A673 (cell line): ENCODE data around the gene PTPN14. TPM values are rescaled to one million over a fixed set of nuclear protein-coding genes. Genes with fewer than 3 reads are reported as not detected.

Experiments
- BruUV-seq: library from RNA; stranded (reverse); fragments of 400-500 nt; replicated peaks from 2 replicates; lab custom pipeline; 2021; lab: Mats Ljungman, UMichigan
- CTCF ChIA-PET: fragments of 300-600 bp; sonication (Branson Sonifier 250); formaldehyde crosslinking; loops from one replicate; lab custom pipeline; 2022; ENCODE audit warnings: antibody characterized with exemption; lab: Charles Lee
- POLR2A ChIA-PET: fragments of 300-600 bp; sonication (Branson Sonifier 250); formaldehyde crosslinking; loops from one replicate; lab custom pipeline; 2022; ENCODE audit warnings: antibody characterized with exemption; ENCODE audit not compliant: low non-redundant PET; lab: Charles Lee
- DNase-seq: peaks from one replicate; pipeline ENCODE4 v3.0.0-alpha.2; 2015; ENCODE audit warnings: low spot score
- H3K27ac ChIP-seq: fragments of 200-600 bp; sonication (generic); 2 replicates; pipeline ENCODE4 v1.5.1; 2016; ENCODE audit warnings: mixed run types, low read depth, mild to moderate bottlenecking, mixed read lengths, antibody characterized with exemption, low read length; ENCODE audit not compliant: poor library complexity, severe bottlenecking
- H3K27me3 ChIP-seq: fragments of 200-600 bp; sonication (generic); replicated peaks from 2 replicates; pipeline ENCODE4 v1.6.1; 2017; ENCODE audit warnings: mixed run types, low read depth, mild to moderate bottlenecking, mixed read lengths, antibody characterized with exemption, low read length; ENCODE audit not compliant: insufficient read depth, poor library complexity
- H3K36me3 ChIP-seq: fragments of 200-600 bp; sonication (generic); 2 replicates; pipeline ENCODE4 v1.6.1; 2016; ENCODE audit warnings: mixed run types, mild to moderate bottlenecking, mixed read lengths, antibody characterized with exemption, low read length; ENCODE audit not compliant: insufficient read depth, poor library complexity, severe bottlenecking
- H3K4me1 ChIP-seq: fragments of 200-600 bp; sonication (generic); 2 replicates; pipeline ENCODE4 v1.6.1; 2017; ENCODE audit warnings: mixed run types, mild to moderate bottlenecking, mixed read lengths, antibody characterized with exemption, low read length; ENCODE audit not compliant: insufficient read depth, poor library complexity, severe bottlenecking
- H3K4me3 ChIP-seq: fragments of 200-600 bp; sonication (generic); 2 replicates; pipeline ENCODE4 v1.5.1; 2016; ENCODE audit warnings: low read depth, mixed run types, mild to moderate bottlenecking, mixed read lengths, low read length; ENCODE audit not compliant: poor library complexity, severe bottlenecking
- H3K9me3 ChIP-seq: fragments of 200-600 bp; sonication (generic); 2 replicates; pipeline ENCODE4 v1.6.1; 2016; ENCODE audit warnings: mixed run types, low read depth, mild to moderate bottlenecking, mixed read lengths, antibody characterized with exemption, low read length; ENCODE audit not compliant: poor library complexity, severe bottlenecking
- EZH2 ChIP-seq: fragments of 200-600 bp; sonication (generic); IDR thresholded peaks from 2 replicates; pipeline ENCODE4 v1.6.1; 2017; ENCODE audit warnings: borderline replicate concordance, low read depth, mild to moderate bottlenecking, mixed read lengths, antibody characterized with exemption, low read length; ENCODE audit not compliant: poor library complexity, severe bottlenecking
- intact Hi-C: fragments of 100-400 bp; cut with micrococcal nuclease; formaldehyde crosslinking; loops from one replicate; pipeline ENCODE4 v1.10.0; 2022; ENCODE audit not compliant: unreplicated experiment
- total RNA-seq: library from RNA; stranded (reverse); gene quantifications from 2 replicates; pipeline ENCODE4 v1.2.3, GENCODE V29; 2021
- TF ChIP-seq, protein P1 (sequence below): fragments of 300-800, 200-600 bp; sonication (generic); conservative IDR thresholded peaks from 2 replicates; pipeline ENCODE4 v1.5.1; 2017; ENCODE audit warnings: low read depth, mild to moderate bottlenecking, antibody characterized with exemption, low read length, moderate library complexity, mixed read lengths

Gene PTPN14
- total RNA-seq, 1 experiment from 2014 or later: 114 TPM

DNA sequence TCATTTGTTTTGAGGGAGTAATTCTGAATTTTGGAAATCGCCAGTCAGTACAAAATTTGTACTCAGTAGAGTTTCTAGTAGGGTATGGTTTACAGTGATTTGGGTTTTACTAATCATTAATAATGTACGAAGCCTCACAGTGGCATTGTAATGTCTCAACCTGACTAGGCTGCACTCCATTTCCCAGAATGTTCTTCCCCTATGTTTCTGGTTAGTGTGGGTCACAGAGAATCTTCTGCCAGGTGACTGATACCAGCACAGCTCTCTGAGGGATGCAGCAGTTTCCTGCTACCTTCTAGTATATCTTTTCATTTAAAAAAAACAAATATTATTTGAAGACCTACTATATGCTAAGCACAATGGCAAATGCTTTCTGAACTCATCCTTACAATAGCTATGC lies 112.9 kb downstream of the PTPN14 start:
- intact Hi-C loops: no loop called here
- BruUV-seq: no TSS peak
- H3K4me3 ChIP-seq: no peak overlapping the region
- TF ChIP-seq, protein P1, sequence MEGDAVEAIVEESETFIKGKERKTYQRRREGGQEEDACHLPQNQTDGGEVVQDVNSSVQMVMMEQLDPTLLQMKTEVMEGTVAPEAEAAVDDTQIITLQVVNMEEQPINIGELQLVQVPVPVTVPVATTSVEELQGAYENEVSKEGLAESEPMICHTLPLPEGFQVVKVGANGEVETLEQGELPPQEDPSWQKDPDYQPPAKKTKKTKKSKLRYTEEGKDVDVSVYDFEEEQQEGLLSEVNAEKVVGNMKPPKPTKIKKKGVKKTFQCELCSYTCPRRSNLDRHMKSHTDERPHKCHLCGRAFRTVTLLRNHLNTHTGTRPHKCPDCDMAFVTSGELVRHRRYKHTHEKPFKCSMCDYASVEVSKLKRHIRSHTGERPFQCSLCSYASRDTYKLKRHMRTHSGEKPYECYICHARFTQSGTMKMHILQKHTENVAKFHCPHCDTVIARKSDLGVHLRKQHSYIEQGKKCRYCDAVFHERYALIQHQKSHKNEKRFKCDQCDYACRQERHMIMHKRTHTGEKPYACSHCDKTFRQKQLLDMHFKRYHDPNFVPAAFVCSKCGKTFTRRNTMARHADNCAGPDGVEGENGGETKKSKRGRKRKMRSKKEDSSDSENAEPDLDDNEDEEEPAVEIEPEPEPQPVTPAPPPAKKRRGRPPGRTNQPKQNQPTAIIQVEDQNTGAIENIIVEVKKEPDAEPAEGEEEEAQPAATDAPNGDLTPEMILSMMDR: no peak
- no peak for TF ChIP-seq EZH2
- peak overlapping the region; percentile 86 for H3K27ac ChIP-seq
- H3K27me3 ChIP-seq: no peaks in the 10 kb centered on the region
- CTCF ChIA-PET: no interaction called here
- no peaks in the 10 kb centered on the region for H3K9me3 ChIP-seq
- no peaks in the 10 kb centered on the region for H3K36me3 ChIP-seq
- DNase-seq: no peak
- H3K4me1 ChIP-seq: peaks cover 75% of the 10 kb centered on the region
- POLR2A ChIA-PET: interaction anchor here (0.6 kb wide), 1 partner anchor 17 kb away, joined by 5 read pairs; no protein-coding TSS in a partner anchor

- no peaks in the 10 kb centered on the region for H3K27me3 ChIP-seq
- peaks cover 75% of the 10 kb centered on the region for H3K4me1 ChIP-seq
- TF ChIP-seq EZH2: no peak
- TF ChIP-seq, protein P1: no peak
- peak overlapping the region; percentile 86 for H3K27ac ChIP-seq
- BruUV-seq: no TSS peak
- H3K9me3 ChIP-seq: no peaks in the 10 kb centered on the region
- intact Hi-C loops: no loop called here
- ChIA-PET CTCF (no interaction called here), POLR2A (no interaction called here)
- no peak for DNase-seq
- H3K36me3 ChIP-seq: no peaks in the 10 kb centered on the region
- no peak overlapping the region for H3K4me3 ChIP-seq
Measured at GRCh38 chr1:214438075-214438474, 113.3 kb downstream of the PTPN14 start.

- no peak for DNase-seq
- no peaks in the 10 kb centered on the region for H3K27me3 ChIP-seq
- H3K4me3 ChIP-seq: no peak overlapping the region
- TF ChIP-seq EZH2: no peak
- TF ChIP-seq, protein P1: no peak
- intact Hi-C loops: no loop called here
- CTCF ChIA-PET: no interaction called here
- no peak overlapping the region for H3K27ac ChIP-seq
- POLR2A ChIA-PET: no interaction called here
- no peaks in the 10 kb centered on the region for H3K9me3 ChIP-seq
- no peaks in the 10 kb centered on the region for H3K36me3 ChIP-seq
- H3K4me1 ChIP-seq: peaks cover 68% of the 10 kb centered on the region
- no TSS peak for BruUV-seq
Measured at GRCh38 chr1:214435867-214436266, 115.5 kb downstream of the PTPN14 start.
